Chondrocyte (in vitro differentiated cells): ENCODE data around the gene TMEM175. TPM values are rescaled to one million over a fixed set of nuclear protein-coding genes. Genes with fewer than 3 reads are reported as not detected.

Experiments
- DNase-seq: peaks from one replicate; pipeline ENCODE4 v3.0.0; 2021; ENCODE audit warnings: mixed read lengths, low spot score
- H3K27ac Mint-ChIP-seq: one replicate; pipeline ENCODE4 v1.8.0; 2021; ENCODE audit warnings: mild to moderate bottlenecking, moderate library complexity, mixed read lengths; ENCODE audit not compliant: unreplicated experiment
- H3K27me3 Mint-ChIP-seq: 2 replicates; pipeline ENCODE4 v1.8.0; 2021; ENCODE audit warnings: low read depth, mixed read lengths
- H3K36me3 Mint-ChIP-seq: 2 replicates; pipeline ENCODE4 v1.8.0; 2021; ENCODE audit warnings: low read depth, mixed read lengths
- H3K4me1 Mint-ChIP-seq: 2 replicates; pipeline ENCODE4 v1.8.0; 2021; ENCODE audit warnings: low read depth, mild to moderate bottlenecking, mixed read lengths
- H3K4me3 Mint-ChIP-seq: one replicate; pipeline ENCODE4 v1.8.0; 2021; ENCODE audit warnings: mild to moderate bottlenecking, moderate library complexity, mixed read lengths; ENCODE audit not compliant: unreplicated experiment
- H3K9me3 Mint-ChIP-seq: 2 replicates; pipeline ENCODE4 v1.8.0; 2021; ENCODE audit warnings: low read depth, mixed read lengths
- CTCF ChIP-seq: fragments of 200-600 bp; sonication (generic); IDR thresholded peaks from 2 replicates; pipeline ENCODE4 v1.5.0; 2021; ENCODE audit warnings: antibody characterized with exemption, mild to moderate bottlenecking, moderate library complexity
- total RNA-seq: library from RNA; stranded (reverse); gene quantifications from 3 replicates; pipeline ENCODE4 v1.2.1, GENCODE V29; 2021

Gene TMEM175
- total RNA-seq, 1 donor from 2014 or later, result 26.1 TPM

- no peak overlapping the region for H3K27ac Mint-ChIP-seq
- no peak for DNase-seq
- H3K27me3 Mint-ChIP-seq, result no peaks in the 10 kb centered on the region
- H3K4me3 Mint-ChIP-seq, result no peak overlapping the region
- no peaks in the 10 kb centered on the region for H3K9me3 Mint-ChIP-seq
- no peaks in the 10 kb centered on the region for H3K4me1 Mint-ChIP-seq
- no peak for TF ChIP-seq CTCF
- peaks cover 7% of the 10 kb centered on the region for H3K36me3 Mint-ChIP-seq
Observed at GRCh38 chr4:890036-890695, 42.1 kb upstream of the TMEM175 start.

GRCh38 chr4:891747-892146 is 40.5 kb upstream of the TMEM175 start:
- Mint-ChIP-seq H3K36me3 (peaks cover 7% of the 10 kb centered on the region), H3K27me3 (no peaks in the 10 kb centered on the region), H3K27ac (no peak overlapping the region), H3K4me1 (no peaks in the 10 kb centered on the region), H3K9me3 (no peaks in the 10 kb centered on the region), H3K4me3 (no peak overlapping the region)
- peak; percentile 44 for TF ChIP-seq CTCF
- no peak for DNase-seq

GRCh38 chr4:892780-893179 is 39.5 kb upstream of the TMEM175 start:
- Mint-ChIP-seq H3K9me3 (no peaks in the 10 kb centered on the region), H3K36me3 (peaks cover 5% of the 10 kb centered on the region), H3K4me1 (no peaks in the 10 kb centered on the region), H3K4me3 (no peak overlapping the region), H3K27me3 (no peaks in the 10 kb centered on the region), H3K27ac (peak overlapping the region; percentile 41)
- no peak for DNase-seq
- no peak for TF ChIP-seq CTCF

- no peaks in the 10 kb centered on the region for H3K27me3 Mint-ChIP-seq
- DNase-seq, result no peak
- no peak overlapping the region for H3K4me3 Mint-ChIP-seq
- TF ChIP-seq CTCF, result no peak
- H3K36me3 Mint-ChIP-seq, result peaks cover 3% of the 10 kb centered on the region
- no peak overlapping the region for H3K27ac Mint-ChIP-seq
- no peaks in the 10 kb centered on the region for H3K9me3 Mint-ChIP-seq
- H3K4me1 Mint-ChIP-seq, result no peaks in the 10 kb centered on the region
Observed at GRCh38 chr4:893276-893994, 38.8 kb upstream of the TMEM175 start.

- H3K4me1 Mint-ChIP-seq, result no peaks in the 10 kb centered on the region
- H3K9me3 Mint-ChIP-seq, result no peaks in the 10 kb centered on the region
- no peak overlapping the region for H3K4me3 Mint-ChIP-seq
- no peak overlapping the region for H3K27ac Mint-ChIP-seq
- no peak for DNase-seq
- H3K27me3 Mint-ChIP-seq, result no peaks in the 10 kb centered on the region
- H3K36me3 Mint-ChIP-seq, result peaks cover 3% of the 10 kb centered on the region
- no peak for TF ChIP-seq CTCF
Observed at GRCh38 chr4:893995-894705, 38.1 kb upstream of the TMEM175 start.
